AG09319 (cell line): ENCODE data around the gene ITGAX.

Source experiments
- DNase-seq: peaks from one replicate; pipeline ENCODE4 v3.0.0-alpha.2; 2010; ENCODE audit warnings: low read depth; ENCODE audit errors: extremely low read depth
- CTCF ChIP-seq: IDR thresholded peaks from 2 replicates; pipeline ENCODE4 v1.5.1; 2011; ENCODE audit warnings: low read depth, mild to moderate bottlenecking, inconsistent platforms, low read length, moderate library complexity

ITGAX gene

DNA sequence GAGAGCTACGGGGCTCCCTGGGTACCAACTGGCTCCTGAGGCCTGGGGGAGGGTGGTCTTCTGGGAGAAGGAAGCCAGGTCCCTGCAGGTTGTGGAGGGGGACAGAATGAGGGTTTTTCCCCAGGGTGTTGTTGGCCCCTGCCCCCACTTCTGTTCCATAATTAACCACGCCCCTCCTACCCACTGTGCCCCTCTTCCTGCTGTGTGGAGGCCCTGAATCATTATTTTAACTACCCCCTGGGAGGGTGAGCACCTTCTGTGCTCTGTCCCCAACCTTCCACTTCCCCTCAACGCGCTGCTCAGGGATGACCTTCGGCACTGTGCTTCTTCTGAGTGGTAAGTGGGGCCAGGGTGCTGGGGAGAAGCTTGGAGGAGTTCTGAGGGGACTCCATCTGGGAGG lies 38.1 kb downstream of the ITGAX start, which contains the start of gene ITGAD:
Gene ITGAD, plus strand, starts transcription at position 280 of the 400 bp plus-strand sequence. Its CDS starts 26 bp downstream, at position 306.
- TF ChIP-seq CTCF = no peak
- DNase-seq = no peak

GRCh38 chr16:31395647-31396046 lies 40.7 kb downstream of the ITGAX start:
- DNase-seq = no peak
- TF ChIP-seq CTCF = no peak

GRCh38 chr16:31397096-31397660 lies 42.2 kb downstream of the ITGAX start:
- DNase-seq = no peak
- no peak for TF ChIP-seq CTCF

DNA sequence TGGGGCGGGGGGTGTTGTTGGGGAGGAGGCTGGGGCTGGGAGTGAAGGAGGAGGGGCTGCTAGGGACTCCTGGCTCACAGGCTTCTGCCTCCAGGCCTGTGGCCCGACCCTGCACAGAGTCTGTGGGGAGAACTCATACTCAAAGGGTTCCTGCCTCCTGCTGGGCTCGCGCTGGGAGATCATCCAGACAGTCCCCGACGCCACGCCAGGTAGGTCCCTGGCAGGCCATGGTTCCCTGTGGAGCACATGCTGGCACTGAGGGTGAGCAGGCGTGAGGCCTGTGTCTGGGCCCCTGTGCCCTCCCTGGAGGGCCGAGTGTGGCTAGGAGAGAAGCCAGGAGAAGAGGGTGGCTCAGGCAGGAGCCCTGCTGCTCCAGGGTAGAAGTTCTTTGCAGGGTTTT lies 42.7 kb downstream of the ITGAX start:
- DNase-seq = no peak
- no peak for TF ChIP-seq CTCF

- TF ChIP-seq CTCF = no peak
- no peak for DNase-seq
Measured at GRCh38 chr16:31400191-31400590, 45.2 kb downstream of the ITGAX start.

- no peak for DNase-seq
- TF ChIP-seq CTCF = no peak
Measured at GRCh38 chr16:31401436-31401835, 46.5 kb downstream of the ITGAX start.

DNA sequence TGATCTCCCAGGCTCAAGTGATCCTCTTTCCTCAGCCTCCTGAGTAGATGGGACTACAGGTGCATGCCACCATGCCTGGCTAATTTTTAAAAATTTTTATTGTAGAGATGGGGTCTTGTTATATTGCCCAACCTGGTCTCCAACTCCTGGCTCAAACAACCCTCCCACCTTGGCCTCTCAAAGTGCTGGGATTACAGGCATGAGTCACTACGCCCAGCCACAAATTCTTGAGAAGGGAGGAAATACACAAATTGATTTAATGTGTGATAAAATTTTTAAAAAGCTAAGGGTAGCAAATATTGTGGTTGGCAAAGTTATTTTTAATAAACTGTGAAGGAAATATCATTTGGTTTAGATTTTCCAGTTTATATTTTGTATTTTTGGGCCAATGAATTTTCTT lies 47.7 kb downstream of the ITGAX start:
- no peak for TF ChIP-seq CTCF
- no peak for DNase-seq
